Effector CD8-positive, alpha-beta T cell (primary cell): ENCODE data around the gene PRR14.
"Not testable (repeated sequence)": the region's sequence is repeated elsewhere in the genome, so short reads cannot be mapped to it uniquely, and the experiment has no call there.

ENCODE experiments used
- DNase-seq: peaks from one replicate; lab custom pipeline; 2025; lab: John Stamatoyannopoulos, UW

Gene PRR14

DNA sequence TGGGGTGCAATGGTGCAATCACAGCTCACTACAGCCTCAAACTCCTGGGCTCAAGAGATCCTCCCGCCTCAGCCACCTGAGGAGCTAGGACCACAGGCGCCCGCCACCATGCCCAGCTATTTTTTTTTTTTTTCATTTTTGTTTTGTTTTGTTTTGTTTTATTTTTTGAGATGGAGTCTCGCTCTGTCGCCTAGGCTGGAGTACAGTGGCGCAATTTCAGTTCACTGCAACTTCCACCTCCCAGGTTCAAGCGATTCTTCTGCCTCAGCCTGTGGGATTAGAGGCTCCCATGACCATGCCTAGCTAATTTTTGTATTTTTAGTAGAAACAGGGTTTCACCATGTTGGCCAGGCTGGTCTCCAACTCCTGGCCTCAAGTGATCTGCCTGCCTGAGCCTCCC, 18.3 kb upstream of the PRR14 start:
- not testable (repeated sequence) for DNase-seq

DNA sequence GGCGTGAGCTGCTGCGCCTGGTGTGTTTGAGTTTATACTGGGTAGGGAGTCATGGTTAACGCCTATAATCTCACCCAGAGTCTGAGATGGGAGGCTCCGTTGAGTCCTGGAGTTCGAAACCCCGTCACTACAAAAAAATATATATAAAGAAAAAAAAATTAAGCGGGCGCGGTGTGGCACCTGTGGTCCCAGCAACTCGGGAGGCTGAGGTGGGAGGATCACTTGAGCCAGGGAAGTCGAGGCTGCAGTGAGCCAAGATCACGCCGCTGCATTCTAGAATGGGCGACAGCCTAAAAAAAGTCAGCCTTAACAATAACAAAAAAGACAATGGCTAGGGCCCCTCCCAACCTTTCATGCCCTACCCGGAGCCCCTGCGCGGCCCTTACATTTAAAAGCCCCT, 17.2 kb upstream of the PRR14 start:
- DNase-seq = no peak

DNA sequence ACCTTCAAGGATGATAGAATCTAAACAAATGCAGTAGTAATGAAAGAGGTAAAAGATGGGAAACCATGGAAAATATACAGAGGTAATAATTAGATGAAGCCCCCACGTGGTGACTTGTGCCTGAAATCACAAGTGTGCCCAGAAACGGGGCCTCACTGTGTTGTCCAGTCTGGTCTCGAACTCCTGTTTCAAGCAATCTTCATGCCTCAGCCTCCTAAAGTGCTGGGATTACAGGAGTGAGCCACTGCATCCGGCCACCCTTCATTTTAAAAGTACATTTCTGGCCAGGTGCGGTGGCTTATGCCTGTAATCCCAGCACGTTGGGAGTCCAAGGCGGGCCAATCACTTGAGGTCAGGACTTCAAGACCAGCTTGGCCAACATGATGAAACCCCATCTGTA, 14.2 kb upstream of the PRR14 start:
- DNase-seq = no peak

DNA sequence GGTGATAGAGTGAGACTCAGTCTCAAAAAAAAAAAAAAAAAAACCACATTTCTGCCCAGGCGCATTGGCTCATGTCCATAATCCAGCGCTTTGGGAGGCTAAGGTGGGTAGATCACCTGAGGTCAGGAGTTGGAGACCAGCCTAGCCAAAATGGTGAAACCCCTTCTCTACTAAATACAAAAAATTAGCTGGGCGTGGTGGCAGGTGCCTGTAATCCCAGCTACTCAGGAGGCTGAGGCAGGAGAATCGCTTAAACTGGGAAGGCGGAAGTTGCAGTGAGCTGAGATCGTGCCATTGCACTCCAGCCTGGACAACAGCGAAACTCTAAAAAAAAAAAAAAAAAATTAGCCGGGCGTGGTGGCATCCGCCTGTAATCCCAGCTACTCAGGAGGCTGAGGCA, 13.6 kb upstream of the PRR14 start:
- not testable (repeated sequence) for DNase-seq

DNA sequence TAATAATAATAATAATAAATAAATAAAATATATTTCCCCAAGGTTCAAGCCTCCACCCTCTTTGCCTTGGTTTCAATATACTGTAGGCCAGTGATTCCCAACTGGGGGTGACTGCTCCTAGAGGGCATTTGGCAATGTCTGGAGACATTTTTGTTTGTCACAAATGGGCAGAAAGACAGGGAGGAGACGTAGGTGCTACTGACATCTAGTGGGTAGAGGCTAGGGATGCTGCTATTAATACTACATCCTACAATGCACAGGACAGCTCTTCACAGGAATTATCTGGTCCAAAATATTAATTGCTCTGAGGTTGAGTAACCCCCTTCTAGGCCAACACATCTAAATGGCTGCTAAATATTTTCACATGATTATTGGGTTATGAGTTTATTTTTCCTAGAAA, 12.8 kb upstream of the PRR14 start:
- DNase-seq = no peak

DNA sequence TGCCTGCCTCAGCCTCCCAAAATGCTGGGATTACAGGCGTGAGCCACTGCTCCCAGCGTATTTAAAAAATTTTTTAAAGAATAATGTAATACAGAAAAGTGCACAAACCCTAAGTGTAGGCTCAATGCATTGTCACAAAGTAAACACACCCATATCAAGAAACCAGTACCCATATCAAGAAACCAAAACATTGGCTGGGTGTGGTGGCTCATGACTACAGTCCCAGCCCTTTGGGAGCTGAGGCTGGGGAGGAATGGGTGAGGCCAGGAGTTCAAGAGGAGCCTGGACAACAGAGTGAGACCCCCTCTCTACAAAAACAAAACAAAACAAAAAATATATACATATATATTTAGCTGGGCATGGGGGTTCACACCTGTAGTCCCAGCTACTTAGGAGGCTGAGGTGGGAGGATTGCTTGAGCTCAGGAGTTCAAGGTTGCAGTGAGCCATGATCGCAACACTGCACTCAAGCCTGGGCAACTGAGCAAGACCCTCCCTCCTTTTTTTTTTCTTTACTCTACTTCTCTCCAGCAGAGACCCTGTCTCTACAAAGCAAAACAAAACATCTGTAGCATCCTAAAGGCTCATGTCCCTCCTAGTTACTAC, 9.3 kb upstream of the PRR14 start:
- no peak for DNase-seq

DNA sequence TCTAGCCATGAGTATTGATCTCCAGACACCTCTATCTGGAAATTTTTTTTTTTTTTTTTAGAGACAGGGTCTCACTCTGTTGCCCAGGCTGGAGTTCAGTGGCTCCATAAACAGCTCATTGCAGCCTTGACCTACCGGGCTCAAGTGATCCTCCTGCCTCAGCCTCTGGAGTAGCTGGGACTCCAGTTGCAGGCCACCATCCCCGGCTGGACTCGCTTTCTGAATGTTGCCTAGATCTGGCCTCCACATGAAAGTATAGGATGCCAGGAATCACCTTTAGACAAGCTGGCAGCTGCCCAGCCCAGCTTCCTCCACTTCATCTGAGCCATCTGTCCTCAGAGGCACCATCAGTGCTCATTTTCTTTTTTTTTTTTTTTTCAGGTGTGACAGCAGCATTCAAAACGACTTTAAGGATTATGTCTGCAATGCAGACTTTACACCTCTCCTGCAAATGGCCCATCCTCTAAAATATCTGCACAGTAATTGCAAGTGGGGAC, 6.4 kb upstream of the PRR14 start:
- no peak for DNase-seq

DNA sequence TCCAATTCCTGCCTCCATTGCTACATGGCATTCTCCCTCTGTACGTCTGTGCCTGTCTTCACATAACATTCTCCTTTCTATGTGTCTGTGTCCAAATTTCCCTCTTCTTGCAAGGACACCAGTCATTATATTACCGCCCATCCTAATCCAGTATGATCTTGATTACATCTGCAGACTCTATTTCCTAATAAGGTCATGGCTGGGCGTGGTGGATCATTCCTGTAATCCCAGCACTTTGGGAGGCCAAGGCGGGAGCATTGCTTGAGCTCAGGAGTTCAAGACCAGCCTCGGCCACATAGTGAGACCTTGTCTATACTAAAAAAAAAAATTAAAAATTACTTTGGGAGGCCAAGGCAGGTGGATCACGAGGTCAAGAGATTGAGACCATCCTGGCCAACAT, 5.0 kb upstream of the PRR14 start:
- DNase-seq = no peak

DNA sequence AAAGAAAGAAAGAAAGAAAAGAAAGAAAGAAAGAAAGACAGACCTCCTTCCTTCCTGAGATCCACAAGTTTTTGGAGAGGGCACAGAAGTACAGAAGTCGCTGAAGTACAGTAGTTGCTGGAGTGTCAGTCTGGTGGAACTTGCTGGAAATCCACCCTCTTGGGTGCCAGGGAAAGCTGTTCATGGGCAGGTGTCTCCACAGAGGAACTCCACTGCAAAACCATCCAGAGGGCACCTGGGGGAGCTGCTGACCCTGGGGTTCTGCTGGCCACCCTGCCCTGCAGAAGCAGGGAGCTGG, 3.5 kb upstream of the PRR14 start:
- no peak for DNase-seq

DNA sequence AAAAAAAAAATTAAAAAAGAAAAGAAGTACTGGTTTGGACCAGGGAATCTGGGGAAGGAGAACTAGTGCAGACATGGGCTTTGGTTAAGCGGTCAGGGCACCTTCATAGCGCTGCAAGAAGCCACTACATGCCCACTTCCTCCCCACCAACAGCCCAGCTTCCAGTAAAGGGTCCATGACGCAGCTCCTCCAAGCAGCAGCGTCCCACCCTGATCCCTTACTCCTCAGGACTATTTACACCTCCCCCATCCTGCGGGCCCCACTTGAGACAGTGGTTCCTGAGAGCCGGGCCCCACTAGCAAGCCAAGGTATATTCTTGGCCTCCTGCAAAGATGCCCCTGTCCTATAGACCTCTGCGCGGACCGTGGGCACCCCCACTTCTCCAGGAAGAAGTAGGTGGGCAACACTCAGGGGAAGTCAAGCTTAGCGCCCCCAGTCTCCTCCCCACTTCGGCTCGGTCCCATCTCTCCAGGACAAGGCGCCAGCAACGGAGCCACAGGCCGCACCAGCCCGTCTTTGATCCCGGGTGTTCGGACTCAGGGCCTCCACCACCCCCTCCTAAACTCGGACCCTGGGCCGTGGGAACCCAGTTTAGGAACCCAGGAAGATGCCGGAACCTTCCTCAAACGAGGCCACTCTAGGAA, 913 bp upstream of the PRR14 start:
- no peak for DNase-seq

DNA sequence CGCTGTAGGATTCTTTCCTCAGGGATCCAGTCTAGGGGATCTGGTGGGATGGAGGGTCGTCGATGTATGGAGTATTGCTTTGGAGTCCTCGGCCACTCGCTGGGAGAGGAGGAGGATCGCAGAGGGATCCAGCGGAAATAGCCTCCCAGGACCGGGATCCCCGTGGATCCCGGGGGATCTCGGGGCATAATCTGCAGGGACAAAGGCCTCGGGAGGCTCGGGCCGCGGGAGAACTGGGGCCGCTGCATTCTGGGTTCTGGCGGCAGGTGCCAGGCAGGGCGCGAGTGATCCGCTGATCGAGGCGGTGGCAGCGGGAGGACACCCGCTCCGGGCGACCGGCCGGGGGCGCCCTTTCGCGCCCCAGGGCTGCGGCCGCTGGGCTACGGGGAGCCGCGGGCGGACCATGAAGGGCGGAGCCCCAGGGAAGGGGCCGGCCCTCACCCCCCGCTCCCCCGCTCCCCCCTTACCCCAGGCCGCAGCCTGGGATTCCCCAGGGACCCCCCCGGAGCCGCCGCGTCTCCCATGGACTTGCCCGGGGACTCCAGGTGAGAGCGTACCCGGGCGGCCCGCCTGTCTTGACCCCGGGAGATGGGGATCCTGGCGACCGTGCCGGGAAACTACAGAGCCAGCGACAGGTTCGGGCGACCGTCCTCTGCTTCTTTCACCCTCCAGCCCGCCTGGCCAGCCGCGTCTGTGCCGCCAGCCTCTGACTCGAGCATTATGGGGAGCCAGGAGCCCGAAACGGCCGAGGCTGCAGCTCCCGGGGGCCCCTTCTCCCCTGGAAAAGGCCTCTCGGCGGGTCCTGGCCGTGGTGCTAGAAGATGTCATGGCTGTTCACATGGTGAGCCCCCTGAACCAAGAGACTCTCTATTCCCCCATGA, 604 bp downstream of the PRR14 start:
- peak; percentile 70 for DNase-seq

DNA sequence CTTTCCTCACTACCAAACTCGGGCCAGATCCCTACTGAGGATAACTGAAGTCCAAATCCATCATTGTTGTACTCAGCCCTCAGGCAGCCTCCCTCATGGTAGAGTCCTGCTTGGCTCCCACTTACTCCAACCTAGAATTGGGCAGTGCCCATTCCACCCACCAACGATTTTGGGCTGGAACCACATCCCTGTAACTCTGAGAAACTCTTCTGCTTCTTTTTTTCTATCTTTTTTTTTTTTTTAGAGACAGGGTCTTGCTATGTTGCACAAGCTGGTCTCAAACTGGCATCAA, 1.2 kb downstream of the PRR14 start:
- no peak for DNase-seq

DNA sequence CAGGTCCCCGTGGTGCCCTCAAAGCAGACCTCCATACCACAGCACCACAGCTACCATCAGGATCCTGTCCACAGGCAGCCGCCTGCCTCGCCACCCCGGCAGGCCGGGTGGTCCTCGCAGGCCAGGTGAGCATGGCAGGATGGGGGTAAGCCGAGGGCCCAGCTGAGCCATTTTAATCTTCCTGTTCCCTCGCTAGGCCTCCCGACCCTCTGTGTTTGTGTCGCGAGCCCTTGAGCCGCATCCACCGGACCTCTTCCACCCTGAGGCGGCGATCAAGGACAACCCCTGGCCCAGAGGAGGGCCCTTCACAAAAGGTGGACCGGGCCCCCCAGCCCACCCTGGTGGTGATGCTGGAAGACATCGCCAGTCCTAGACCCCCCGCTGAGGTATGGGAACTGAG, 2.0 kb downstream of the PRR14 start:
- no peak for DNase-seq

DNA sequence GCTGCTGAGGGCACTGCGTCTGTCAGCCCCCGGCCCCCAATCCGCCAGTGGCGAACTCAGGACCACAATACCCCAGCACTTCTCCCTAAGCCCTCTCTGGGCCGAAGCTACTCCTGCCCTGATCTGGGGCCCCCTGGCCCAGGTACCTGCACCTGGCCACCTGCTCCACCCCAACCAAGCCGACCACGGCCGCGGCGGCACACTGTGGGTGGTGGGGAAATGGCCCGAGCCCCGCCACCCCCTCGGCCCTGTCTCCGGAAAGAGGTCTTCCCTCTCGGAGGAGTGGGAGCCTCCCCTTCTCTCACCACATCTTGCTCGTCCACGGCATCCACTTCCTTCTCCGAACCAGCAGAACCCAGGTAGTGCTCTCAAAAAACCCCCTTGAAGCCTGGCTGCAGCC, 4.1 kb downstream of the PRR14 start:
- no peak for DNase-seq

DNA sequence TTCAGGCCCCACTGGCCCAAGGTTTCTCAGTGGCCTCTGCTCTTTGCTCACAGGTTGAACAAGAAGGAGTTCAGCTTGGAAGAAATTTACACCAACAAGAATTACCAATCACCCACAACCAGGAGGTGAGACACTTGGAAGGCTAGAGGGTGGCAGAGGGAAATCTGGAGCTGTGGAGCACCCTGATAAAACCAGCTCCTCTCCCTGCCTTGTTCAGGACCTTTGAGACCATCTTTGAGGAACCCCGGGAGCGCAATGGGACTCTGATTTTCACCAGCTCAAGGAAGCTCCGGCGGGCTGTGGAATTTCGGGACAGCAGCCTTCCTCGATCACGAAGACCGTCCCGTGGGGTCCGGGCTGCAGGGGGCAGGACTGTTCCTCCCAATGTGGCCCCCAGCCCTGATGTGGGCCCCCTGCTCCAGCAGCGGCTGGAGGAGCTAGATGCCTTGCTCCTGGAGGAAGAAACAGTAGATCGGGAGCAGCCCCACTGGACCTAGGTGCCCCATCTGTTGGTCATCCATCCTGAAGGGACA, 5.1 kb downstream of the PRR14 start:
- DNase-seq = no peak

DNA sequence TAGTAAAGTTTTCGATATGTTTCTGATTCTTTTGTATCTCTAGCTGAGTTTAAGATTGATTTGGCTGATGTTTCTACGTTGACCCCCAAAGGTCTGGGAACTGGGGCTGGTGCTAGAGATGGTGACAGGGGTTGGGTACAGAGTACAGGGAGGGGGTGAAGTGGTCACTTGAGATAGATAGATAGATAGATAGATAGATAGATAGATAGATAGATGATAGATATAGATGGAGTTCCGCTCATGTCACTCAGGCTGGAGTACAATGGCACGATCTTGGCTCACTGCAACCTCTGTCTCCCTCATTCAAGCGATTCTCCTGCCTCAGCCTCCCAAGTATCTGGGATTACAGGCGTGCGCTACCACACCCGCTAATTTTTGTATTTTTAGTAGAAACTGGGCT, 5.6 kb downstream of the PRR14 start:
- DNase-seq = no peak

DNA sequence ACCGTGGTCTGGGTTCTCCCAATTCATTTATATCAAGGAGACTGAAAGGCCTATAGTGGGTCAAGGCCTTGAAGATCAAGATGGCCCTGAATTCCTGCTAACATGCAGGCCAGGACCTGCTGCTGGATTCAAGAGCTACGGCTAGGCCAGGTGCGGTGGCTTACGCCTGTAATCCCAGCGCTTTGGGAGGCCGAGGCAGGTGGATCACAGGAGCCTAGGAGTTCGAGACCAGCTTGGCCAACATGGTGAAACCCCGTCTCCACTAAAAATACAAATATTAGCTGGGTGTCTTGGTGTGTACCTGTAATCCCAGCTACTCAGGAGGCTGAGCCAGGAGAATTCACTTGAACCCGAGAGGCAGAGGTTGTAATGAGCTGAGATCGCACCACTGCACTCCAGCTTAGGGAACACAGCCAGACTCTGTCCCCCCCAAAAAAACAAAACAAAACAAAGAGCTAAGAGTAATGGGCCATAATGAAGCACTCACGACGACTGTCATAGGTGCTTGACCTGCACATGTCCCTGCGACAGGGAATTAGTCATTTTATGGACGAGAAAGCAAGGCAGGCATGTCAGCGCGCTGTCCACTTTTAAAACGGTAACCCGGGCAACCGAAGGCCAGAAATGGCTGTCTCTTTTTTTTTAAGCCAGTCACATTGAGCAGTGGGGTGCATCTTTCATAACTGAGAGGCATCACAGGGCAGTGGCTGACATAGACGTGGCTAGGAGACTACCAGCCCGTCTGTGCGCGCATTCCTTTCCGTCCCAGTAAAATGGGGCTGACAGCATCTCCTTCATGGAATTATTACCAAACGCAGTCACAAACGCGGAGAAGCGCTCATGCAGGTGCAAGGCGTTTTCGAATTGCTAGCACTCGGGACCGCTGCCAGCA, 6.5 kb downstream of the PRR14 start:
- DNase-seq = no peak

DNA sequence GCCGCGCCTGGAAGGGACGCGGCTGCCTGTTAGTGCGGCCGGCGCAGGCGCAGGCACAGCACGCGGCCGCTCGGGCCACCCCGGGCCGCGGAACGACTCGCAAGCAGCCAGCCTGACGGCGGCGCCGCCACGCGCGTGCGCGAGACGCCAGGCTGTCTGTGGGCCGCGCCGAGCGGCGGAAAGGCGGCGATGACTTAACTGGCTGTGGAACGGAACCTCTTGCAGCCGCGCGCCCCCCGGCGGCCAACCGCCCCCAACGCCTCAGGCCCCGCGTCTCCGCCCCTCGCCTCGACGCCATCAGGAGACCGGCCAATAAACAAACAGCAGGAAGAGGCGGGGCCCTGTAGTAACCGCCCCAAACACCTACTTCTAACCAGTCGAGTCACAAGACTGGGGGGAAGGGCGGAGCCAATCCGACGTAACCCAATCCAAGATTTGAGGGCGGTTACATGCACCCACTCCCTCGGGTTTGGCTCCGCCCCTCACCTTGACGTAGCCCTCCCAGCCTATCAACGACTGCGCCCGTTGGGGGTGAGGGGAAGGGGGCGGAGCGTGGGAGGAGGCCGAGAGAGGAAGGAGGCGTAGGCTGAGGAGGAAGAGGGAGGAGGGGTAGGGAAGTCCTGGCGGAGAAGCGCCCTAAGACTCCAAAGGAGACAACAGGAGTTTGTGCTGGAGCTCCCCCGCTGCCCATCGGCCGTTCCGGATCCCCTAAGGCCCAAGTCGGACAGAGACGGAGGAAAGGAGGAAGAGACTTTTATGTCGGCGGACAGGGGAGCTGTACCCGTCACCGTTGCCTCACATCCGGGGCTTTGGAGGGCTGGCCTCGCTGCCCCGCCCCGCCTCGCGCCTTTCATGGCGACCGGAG, 7.3 kb downstream of the PRR14 start, which contains the start of gene FBRS:
Gene FBRS, plus strand, starts transcription at position 566 of the 865 bp plus-strand sequence. CDS start 1,088 bp downstream, outside the sequence.
- peak; percentile 99 for DNase-seq

DNA sequence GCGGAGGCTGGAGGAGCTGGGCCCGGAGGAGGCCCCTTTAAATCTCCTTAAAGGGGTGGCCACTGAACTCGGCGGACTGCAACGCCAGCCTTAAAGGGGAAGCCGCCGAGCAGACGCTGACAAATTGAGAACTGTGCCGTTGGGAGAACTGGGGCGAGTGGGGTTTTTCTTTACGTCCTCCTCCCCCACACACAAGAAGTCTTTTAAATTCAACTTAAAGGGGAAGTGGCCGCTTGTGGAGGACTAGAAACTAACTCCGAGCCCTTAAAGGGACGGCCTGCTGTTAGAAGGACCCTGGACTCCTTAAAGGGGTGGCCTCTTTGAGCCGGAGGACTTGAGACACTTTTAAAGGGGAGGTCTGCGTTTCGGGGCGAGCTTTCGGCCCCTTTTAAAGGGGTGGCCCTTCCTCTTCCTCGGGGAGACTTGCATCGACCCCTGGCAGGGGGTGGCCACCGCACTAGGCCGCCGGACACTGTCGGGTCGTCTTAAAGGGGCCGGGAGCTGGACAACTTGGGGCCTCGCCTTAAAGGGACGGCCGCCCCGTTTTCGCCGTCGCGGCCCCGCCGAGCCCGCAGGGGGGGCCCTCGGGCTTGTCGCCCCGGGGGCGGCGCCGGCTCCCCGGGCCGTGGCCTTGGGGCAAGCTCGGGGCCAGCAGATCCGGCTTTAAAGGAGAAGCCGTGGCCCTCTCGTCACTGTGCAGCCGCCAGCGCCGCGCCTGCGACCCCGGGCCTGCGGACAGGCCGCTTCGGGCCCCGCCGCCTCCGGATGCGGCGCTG, 8.2 kb downstream of the PRR14 start:
- no peak for DNase-seq
